HG02623 (cell line): ENCODE data around the gene SPOCK2.
A peak's percentile ranks its signal among the peaks of the same experiment; 100 is the strongest.
"Not testable (repeated sequence)": the region's sequence is repeated elsewhere in the genome, so short reads cannot be mapped to it uniquely, and the experiment has no call there.

Source experiments
- ATAC-seq: cut with Tn5 transposase; IDR thresholded peaks from one replicate; pipeline ENCODE4 v1.9.1; 2021; ENCODE audit warnings: moderate library complexity; ENCODE audit not compliant: unreplicated experiment

Gene SPOCK2, protein sequence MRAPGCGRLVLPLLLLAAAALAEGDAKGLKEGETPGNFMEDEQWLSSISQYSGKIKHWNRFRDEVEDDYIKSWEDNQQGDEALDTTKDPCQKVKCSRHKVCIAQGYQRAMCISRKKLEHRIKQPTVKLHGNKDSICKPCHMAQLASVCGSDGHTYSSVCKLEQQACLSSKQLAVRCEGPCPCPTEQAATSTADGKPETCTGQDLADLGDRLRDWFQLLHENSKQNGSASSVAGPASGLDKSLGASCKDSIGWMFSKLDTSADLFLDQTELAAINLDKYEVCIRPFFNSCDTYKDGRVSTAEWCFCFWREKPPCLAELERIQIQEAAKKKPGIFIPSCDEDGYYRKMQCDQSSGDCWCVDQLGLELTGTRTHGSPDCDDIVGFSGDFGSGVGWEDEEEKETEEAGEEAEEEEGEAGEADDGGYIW

DNA sequence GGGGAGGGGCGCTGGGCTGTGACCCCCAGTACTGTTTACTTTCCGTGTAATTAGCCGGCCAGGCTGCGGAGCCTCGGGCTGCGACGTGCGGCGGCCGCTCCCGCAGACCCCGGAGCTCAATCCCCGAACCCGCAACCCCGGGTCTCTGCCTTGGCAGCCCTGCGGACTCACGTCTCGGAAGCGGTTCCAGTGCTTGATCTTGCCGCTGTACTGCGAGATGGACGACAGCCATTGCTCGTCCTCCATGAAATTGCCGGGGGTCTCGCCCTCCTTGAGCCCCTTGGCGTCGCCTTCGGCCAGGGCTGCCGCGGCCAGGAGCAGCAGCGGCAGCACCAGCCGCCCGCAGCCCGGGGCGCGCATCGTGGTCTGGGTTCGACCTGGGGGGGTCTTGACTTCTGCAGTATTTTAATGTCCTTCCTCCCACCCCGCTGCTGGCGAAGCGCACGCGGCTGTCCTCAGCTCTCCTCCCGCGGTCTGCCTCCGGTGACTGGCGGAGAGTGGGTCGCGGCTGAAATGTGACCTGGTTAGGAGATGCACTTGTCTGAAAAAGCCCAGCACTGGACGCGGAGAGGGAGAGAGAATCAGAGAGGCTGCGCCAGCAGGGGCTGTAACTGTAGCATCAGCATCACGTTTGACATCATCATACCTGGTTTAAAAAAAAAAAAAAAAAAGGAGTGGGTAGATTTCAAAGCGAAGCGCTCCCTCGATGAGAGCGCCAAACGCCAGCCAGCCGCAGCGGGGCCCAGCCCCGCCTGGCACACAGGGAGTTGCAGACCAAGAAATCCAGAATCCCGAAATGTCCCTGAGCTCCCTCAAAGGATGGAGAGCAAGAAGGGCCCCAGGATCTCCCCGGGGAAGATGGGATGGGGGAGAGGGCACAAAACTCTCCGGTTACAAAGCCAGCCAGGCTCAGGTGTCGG is at the start of gene SPOCK2:
Gene SPOCK2 (minus strand): TSS at position 583 of the 920 bp plus-strand sequence. CDS start 223 bp downstream, at position 360.
- no peak for ATAC-seq

DNA sequence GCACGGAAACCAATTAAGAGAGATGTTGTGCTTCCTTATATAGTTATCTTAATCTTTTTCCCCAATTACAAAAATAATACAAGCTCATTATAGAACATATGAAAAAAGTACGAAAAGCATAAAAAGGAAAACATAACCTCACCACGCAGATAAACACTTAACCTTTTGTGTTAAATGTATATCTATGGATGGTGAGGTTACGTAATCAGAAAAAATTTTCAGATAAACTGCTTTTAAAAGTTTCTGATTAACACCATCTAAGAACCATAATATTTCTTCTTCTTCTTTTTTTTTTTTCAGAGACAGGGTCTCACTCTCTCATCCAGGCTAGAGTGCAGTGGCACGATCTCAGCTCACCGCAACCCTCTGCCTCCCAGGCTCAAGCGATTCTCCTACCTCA is 49.2 kb upstream of the SPOCK2 start:
- no peak for ATAC-seq

- not testable (repeated sequence) for ATAC-seq
These were observed 47.9 kb upstream of the SPOCK2 start for GRCh38 chr10:72136225-72136624.

DNA sequence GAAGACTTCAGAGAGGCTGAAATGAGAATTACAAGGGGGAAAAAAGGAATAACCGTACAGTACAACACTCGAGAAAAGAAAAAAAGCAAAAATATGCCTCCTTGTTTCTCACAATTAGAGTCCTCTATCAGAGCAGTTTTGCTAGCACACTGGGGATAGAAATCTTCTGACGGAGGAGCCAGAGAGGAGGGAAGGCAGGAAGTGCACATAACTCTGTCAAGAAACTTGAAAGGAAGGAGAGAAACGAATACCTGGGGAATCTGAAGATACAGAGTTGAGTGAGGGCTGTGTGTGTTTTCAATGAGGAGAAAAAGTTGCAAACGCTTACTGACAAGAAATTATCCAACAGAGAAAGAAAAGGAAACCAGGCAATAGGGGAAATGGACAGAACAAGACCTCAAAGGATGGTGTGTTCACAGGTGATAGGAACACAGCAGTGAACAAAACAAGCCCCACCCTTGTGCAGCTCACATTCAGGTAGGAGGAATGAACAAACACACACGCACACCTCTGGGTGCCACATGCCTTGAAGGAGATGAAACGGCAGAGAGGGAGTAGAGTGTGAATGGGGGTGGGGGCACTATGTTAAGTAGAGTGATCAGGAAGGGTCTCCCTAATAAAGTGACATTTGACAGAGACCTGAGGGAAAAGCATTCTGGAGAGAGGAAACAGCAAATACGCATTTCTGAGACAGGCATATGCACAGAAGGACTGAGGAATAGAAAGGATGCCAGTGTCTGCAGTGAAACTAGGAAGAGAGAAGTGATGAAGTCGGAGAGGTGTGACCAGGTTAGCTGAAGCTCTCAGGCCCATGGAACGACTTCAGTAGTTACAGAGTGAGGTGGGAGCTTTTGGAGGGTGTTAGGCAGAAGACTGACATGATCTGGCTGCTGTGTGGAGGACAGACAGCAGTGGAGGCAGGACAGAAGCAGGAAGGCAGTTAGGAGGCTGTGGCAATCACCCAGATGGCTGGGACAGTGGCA is 46.7 kb upstream of the SPOCK2 start:
- ATAC-seq, result no peak

GRCh38 chr10:72133517-72133916 is 45.2 kb upstream of the SPOCK2 start:
- peak; percentile 66 for ATAC-seq

- ATAC-seq, result no peak
These were observed 44.5 kb upstream of the SPOCK2 start for GRCh38 chr10:72132854-72133253.

- ATAC-seq, result no peak
These were observed 39.2 kb upstream of the SPOCK2 start for GRCh38 chr10:72127571-72127970.

DNA sequence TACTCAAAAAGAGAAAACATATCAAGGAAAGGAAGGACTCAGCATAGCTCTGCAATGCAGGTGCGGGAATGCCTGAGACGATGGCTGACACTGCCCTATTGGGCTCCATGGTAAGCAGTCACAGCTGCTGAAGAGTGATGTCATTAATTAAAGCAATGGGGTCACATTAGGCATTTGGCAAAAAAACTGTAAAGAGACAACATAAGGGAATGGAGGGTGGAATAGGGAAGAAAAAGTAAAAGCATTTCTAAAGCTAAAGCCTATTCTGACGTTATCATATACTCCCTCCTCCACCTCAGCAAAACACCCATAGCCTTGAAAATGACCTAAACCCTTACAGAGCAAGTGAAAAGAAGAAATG is 38.5 kb upstream of the SPOCK2 start:
- no peak for ATAC-seq

GRCh38 chr10:72126184-72126871 is 38.0 kb upstream of the SPOCK2 start:
- ATAC-seq, result no peak

DNA sequence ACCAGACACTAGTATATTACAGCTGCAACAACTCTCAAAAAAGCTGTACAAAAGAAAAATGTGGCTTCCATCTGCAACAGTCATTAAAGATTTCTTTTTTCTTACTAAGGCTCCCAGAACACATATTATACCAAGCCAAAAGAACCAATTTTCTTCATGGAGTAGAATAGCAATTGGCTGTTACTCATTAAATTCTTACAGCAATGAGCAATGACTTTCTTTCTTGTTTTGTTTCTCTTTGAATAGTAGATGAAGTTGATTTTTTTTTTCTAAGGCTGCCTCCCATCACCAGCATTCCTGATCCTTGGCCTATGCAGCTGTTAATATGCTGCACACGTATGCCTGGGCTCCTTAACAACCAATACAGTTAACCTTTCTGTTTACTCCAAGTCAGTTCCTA is 36.6 kb upstream of the SPOCK2 start:
- no peak for ATAC-seq

GRCh38 chr10:72124381-72124780 is 36.0 kb upstream of the SPOCK2 start:
- no peak for ATAC-seq

GRCh38 chr10:72123616-72124015 is 35.3 kb upstream of the SPOCK2 start:
- ATAC-seq, result no peak

DNA sequence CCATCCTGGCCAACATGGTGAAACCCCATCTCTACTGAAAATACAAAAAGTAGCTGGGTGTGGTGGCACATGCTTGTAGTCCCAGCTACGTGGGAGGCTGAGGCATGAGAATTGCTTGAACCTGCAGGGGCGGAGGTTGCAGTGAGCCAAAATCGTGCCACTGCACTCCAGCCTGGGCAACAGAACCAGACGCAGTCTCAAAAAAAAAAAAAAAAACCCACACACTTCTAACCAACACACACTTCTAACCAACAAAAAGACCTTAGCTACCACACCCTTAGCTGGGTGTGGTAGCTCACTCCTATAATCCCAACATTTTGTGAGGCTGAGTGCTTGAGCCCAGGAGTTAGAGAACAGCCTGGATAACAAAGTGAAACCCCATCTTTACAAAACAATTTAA is 33.9 kb upstream of the SPOCK2 start:
- ATAC-seq, result no peak

DNA sequence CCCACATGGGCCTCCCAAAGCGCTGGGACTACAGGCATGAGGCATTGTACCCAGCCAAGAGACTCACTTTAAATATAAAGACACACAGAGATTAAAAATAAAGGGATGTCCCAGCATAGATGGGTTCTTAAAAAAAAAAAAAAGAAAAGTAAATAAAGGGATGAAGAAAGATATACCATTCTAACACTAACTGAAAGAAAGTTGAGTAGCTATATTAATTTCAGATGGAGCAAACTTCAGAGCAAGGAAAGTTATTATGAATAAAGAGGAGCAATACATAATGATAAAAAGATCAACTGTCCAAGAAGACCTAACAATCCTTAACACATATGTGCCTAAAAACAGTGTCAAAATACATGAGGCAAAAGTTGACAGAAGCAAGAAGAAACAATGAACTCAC is 33.0 kb upstream of the SPOCK2 start:
- ATAC-seq, result no peak

GRCh38 chr10:72116372-72116771 is 28.0 kb upstream of the SPOCK2 start:
- no peak for ATAC-seq

DNA sequence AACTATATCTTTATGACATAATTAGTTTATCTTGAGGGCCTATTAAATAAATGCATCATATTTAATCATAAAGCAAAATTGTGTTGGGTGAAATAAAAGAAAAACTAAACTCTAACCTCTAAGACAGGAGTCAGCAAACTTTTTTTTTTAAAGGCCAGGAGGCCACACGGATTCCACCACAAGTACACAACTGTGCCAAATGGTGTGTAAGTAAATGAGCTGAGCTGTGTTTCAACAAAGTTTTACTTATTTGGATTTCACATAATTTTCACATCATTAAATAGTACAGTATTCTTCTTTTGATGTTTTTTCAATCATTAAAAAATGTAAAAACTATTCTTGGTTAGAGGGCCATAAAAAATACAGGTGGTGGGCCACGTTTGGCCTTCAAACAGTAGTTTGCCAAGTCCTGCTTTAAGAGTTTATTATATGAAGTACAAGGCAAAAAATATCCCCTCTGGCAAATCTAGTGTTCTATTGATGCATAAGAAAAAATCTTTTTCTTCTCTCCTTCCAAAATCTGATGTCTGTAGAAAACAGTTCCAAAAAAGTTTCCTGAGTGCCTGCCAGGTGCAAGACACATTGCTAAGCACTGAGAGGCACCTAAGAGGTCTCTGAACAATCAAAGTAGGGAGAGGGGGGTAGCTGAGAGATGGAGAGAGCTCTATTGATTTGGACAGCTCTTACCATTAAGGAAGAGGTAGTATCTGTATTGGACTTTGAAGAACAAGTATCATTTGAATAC is 26.5 kb upstream of the SPOCK2 start:
- ATAC-seq, result no peak

DNA sequence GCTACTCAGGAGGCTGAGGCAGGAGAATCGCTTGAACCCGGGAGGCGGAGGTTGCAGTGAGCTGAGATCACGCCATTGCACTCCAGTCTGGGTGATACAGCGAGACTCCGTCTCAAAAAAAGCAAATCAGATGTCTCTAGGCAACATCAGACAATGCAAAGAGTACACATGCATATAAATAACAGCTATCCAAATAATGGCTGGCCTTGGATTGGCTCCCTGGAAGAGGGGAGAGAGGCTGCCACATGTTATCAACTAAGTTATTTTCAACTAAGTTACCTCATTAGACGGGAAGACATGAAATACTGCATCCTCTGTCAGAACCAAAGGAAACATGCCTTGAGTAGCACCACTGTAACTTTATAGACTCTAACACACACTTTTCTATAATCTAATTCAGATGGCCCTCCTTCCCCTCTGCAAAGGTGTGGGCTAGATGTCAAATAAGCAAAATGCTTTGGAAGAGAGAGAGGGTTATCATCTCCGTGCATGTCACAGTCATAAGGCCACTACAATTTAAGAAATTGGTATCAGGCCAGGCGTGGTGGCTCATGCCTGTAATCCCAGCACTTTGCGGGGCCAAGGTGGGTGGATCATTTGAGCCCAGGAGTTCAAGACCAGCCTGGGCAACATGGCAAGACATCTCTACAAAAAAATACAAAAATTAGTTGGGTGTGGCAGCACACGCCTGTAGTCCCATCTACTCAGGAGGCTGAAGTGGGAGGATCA is 22.5 kb upstream of the SPOCK2 start:
- ATAC-seq, result no peak

DNA sequence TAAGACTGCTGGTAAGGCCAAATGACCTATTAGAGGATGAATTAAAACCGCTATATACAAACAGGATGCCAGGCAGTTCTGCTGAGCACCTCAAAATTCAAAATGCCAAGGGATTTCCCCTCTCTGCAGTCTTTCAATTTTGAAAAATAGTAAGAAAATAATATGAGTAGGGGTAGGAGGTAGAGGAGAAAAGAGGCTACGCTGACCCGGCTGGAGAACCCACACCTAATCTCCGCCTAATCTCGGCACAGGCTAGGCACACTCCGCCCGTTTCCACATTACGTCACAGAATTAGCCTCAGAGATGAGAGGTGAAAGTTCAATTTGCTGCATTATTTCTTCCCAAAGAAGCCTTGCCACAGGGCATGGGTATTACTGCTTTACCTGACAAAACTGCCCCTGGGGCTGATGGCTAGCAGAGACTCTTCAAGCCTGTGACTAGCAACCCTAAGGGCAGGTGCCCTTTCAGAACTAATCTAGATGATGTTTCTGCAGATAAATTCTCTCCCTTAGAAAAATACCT is 21.3 kb upstream of the SPOCK2 start:
- ATAC-seq, result no peak
